ENCODE results near the gene PLCH1.

DNA sequence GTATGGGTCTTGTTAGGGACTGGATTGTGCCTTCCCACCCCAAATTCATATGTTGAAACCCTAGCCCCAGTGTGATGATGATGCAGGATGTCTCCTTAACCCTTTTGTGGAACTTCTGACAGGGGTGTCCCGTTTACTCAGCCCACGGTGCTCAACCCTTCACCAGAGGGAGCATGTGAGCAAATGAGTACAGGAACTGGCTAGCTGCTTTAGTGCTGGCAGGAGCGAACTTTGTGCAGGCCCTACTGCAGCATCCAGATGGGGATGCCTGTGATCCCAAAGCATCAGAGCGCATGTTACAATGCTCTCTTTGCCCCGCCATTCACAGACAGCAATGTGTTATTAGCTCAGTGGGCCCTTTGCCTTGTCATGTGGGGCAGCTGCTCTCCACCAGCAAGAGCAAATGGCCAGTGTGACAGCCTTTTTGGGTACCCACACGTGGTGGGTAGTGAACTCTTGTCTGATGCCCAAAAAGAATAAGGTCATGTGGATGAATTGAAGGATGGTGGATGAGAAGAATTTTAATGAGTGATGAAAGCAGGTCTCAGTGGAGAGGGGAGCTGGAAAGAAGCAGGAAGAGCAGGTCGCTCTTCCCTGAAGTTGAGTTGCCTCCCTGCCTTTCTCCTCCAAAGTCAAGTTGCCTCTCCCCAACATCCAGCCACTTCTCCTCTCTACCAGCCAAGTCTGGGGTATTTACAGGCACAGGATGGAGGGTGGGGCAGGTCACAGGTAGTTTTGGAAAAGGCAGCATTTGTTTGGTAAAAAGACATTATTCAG, 388.1 kb downstream of the PLCH1 start:
- TF ChIP-seq POLR2A (IDR thresholded peaks at IDR 0.05) (no peak), EP300 (IDR thresholded peaks at IDR 0.05) (no peak)
- TF ChIP-seq, protein P1, sequence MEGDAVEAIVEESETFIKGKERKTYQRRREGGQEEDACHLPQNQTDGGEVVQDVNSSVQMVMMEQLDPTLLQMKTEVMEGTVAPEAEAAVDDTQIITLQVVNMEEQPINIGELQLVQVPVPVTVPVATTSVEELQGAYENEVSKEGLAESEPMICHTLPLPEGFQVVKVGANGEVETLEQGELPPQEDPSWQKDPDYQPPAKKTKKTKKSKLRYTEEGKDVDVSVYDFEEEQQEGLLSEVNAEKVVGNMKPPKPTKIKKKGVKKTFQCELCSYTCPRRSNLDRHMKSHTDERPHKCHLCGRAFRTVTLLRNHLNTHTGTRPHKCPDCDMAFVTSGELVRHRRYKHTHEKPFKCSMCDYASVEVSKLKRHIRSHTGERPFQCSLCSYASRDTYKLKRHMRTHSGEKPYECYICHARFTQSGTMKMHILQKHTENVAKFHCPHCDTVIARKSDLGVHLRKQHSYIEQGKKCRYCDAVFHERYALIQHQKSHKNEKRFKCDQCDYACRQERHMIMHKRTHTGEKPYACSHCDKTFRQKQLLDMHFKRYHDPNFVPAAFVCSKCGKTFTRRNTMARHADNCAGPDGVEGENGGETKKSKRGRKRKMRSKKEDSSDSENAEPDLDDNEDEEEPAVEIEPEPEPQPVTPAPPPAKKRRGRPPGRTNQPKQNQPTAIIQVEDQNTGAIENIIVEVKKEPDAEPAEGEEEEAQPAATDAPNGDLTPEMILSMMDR (IDR thresholded peaks at IDR 0.05): no peak
